ENCODE results near the gene ARID1B. TPM values are rescaled to one million over a fixed set of nuclear protein-coding genes. Genes with fewer than 3 reads are reported as not detected.

The ARID1B gene
- total and polyA plus RNA-seq, 2 of the 4 experiments (the other 2 are of a cell fraction), result 14.5 to 20.1 TPM

GRCh38 chr6:157107915-157108651 is 330.9 kb downstream of the ARID1B start:
- H3K4me1 ChIP-seq (ENCODE audit: control insufficient read depth, insufficient read depth, low read length), result peaks cover 17% of the 10 kb centered on the region
- intact Hi-C loops (cut with micrococcal nuclease), result no loop called here
- H4K5ac ChIP-seq (ENCODE audit: low read depth, low read length), result no peak overlapping the region
- H2BK5ac ChIP-seq (ENCODE audit: low read depth, low read length, poor library complexity, severe bottlenecking), result peak overlapping the region; percentile 87
- no peak overlapping the region for H3K14ac ChIP-seq (replicated peaks; ENCODE audit: low read depth, low read length)
- peak overlapping the region in 1 of 2 experiments; percentile 32; a peak in 2 of 4 replicates for H4K8ac ChIP-seq (ENCODE audit: low read depth in 2 of 2, low read length in 2 of 2)
- BruUV-seq (replicated peaks), result no TSS peak
- no peak overlapping the region for H2BK20ac ChIP-seq (ENCODE audit: low read depth, low read length)
- dilution Hi-C loops (cut with HindIII; ENCODE audit: low sequenced_read_pairs, unreplicated experiment), result no loop called here
- H2AK5ac ChIP-seq (ENCODE audit: low read depth, low read length), result no peak overlapping the region
- H3K27me3 ChIP-seq (ENCODE audit: control insufficient read depth, insufficient read depth, low read length), result no peaks in the 10 kb centered on the region
- peak overlapping the region; percentile 9 for H3K27ac ChIP-seq (ENCODE audit: insufficient read depth, low read length)
- ATAC-seq (ENCODE audit: low read depth) (peak; percentile 89), DNase-seq (peak; percentile 98)
- peaks cover 23 to 45% of the 10 kb centered on the region in 2 experiments for H3K79me1 ChIP-seq (ENCODE audit: low read depth in 1 of 2, low read length in 2 of 2)
- ChIA-PET POLR2A (ENCODE audit: unreplicated experiment) (no interaction called here), CTCF (interaction anchor here (1.3 kb wide), 1 partner anchor 21 kb away, joined by 3 read pairs; no protein-coding TSS in a partner anchor)
- in situ Hi-C loops (cut with MboI; ENCODE audit: low sequenced_read_pairs), result no loop called here
- no peak overlapping the region for H4K91ac ChIP-seq (ENCODE audit: insufficient read depth, low read depth, low read length)
- H3K18ac ChIP-seq (ENCODE audit: low read depth, low read length), result no peak overlapping the region
- no peak overlapping the region for H2AFZ ChIP-seq (replicated peaks; ENCODE audit: low read length, poor library complexity)
- no peak overlapping the region for H3K4ac ChIP-seq (ENCODE audit: low read depth, low read length)
- H3K4me2 ChIP-seq (ENCODE audit: low read depth, low read length), result peak overlapping the region; percentile 72
- no peaks in the 10 kb centered on the region for H3K9me3 ChIP-seq (ENCODE audit: control insufficient read depth, insufficient read depth, low read length)
- no peak overlapping the region for H3K9ac ChIP-seq (ENCODE audit: low read depth, low read length)
- H2BK15ac ChIP-seq (ENCODE audit: low read depth, low read length), result no peak overlapping the region
- H3K36me3 ChIP-seq (ENCODE audit: control insufficient read depth, insufficient read depth, low read length), result peaks cover 5% of the 10 kb centered on the region
- no peak overlapping the region for H2BK120ac ChIP-seq (ENCODE audit: low read depth, low read length)
- TF ChIP-seq, protein P1, sequence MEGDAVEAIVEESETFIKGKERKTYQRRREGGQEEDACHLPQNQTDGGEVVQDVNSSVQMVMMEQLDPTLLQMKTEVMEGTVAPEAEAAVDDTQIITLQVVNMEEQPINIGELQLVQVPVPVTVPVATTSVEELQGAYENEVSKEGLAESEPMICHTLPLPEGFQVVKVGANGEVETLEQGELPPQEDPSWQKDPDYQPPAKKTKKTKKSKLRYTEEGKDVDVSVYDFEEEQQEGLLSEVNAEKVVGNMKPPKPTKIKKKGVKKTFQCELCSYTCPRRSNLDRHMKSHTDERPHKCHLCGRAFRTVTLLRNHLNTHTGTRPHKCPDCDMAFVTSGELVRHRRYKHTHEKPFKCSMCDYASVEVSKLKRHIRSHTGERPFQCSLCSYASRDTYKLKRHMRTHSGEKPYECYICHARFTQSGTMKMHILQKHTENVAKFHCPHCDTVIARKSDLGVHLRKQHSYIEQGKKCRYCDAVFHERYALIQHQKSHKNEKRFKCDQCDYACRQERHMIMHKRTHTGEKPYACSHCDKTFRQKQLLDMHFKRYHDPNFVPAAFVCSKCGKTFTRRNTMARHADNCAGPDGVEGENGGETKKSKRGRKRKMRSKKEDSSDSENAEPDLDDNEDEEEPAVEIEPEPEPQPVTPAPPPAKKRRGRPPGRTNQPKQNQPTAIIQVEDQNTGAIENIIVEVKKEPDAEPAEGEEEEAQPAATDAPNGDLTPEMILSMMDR (conservative IDR thresholded peaks at IDR 0.05; ENCODE audit: low read depth, low read length), result no peak
- no peak for TF ChIP-seq MAFK (IDR thresholded peaks at IDR 0.05; ENCODE audit: low read depth, low read length)
- 0 out of 2 replicates have a peak, but pooled peaks have one; percentile 29 for TF ChIP-seq MXI1 (IDR thresholded peaks at IDR 0.05; ENCODE audit: borderline replicate concordance, low read depth, low read length)
- TF ChIP-seq RAD21 (IDR thresholded peaks at IDR 0.05; ENCODE audit: low read length), result no peak
- TF ChIP-seq, protein P2, sequence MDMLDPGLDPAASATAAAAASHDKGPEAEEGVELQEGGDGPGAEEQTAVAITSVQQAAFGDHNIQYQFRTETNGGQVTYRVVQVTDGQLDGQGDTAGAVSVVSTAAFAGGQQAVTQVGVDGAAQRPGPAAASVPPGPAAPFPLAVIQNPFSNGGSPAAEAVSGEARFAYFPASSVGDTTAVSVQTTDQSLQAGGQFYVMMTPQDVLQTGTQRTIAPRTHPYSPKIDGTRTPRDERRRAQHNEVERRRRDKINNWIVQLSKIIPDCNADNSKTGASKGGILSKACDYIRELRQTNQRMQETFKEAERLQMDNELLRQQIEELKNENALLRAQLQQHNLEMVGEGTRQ (IDR thresholded peaks at IDR 0.05; ENCODE audit: low read depth, low read length), result 0 out of 2 replicates have a peak, but pooled peaks have one; percentile 21
- peak; percentile 69; the same call in 1 of the 2 replicates for TF ChIP-seq CHD1 (IDR thresholded peaks at IDR 0.05; ENCODE audit: low read depth, low read length)
- TF ChIP-seq MAZ (IDR thresholded peaks at IDR 0.05; ENCODE audit: borderline replicate concordance, low read depth, low read length), result 0 out of 2 replicates have a peak, but pooled peaks have one; percentile 10
- 0 out of 2 replicates have a peak, but pooled peaks have one; percentile 30 for TF ChIP-seq BHLHE40 (IDR thresholded peaks at IDR 0.05; ENCODE audit: low read depth, low read length)
- TF ChIP-seq CEBPB (IDR thresholded peaks at IDR 0.05; ENCODE audit: low read depth, low read length), result peak; percentile 52
- TF ChIP-seq NFE2L2 (IDR thresholded peaks at IDR 0.05; ENCODE audit: low read depth, low read length), result peak; percentile 70; the same call in 1 of the 2 replicates
- no peak for TF ChIP-seq ELK1 (IDR thresholded peaks at IDR 0.05; ENCODE audit: borderline replicate concordance, low read depth, low read length)
- 0 out of 2 replicates have a peak, but pooled peaks have one; percentile 43 for TF ChIP-seq POLR2A (IDR thresholded peaks at IDR 0.05; ENCODE audit: low read depth, low read length)
- peak; percentile 96 for TF ChIP-seq FOS (IDR thresholded peaks at IDR 0.05; ENCODE audit: low read depth, low read length)
- TF ChIP-seq RCOR1 (IDR thresholded peaks at IDR 0.05; ENCODE audit: insufficient replicate concordance, low read length), result no peak
- H2AK9ac ChIP-seq (replicated peaks; ENCODE audit: low read depth, low read length, poor library complexity), result no peak overlapping the region
- WGBS, 2 experiments (ENCODE audit: extremely low coverage in 2 of 2, insufficient read length in 1 of 2), result 0% methylated on average over 3 of the region's 6 CpGs; no CpG with 5 or more reads in 1 of the 2 experiments
- no peak overlapping the region for H3K4me3 ChIP-seq (ENCODE audit: insufficient read depth, low read depth, low read length)
- no peak overlapping the region for H3K56ac ChIP-seq (ENCODE audit: extremely low read depth, insufficient read depth, low read length)
- peak overlapping the region; percentile 48; the same call in 1 of the 2 replicates for H3K23ac ChIP-seq (ENCODE audit: low read depth, low read length)
- peaks cover 23% of the 10 kb centered on the region for H3K9me1 ChIP-seq (ENCODE audit: insufficient read depth, low read length)
- H4K20me1 ChIP-seq (ENCODE audit: insufficient read depth, low read length), result peaks cover 5% of the 10 kb centered on the region; the same call in 1 of the 2 replicates

All from IMR-90 (cell line).